GM20000 (cell line): Measurements from ENCODE around the gene PIP4K2A.
A peak's percentile ranks its signal among the peaks of the same experiment; 100 is the strongest.

ENCODE experiments used
- DNase-seq: peaks from one replicate; pipeline ENCODE4 v3.0.0; 2012; ENCODE audit warnings: low spot score
- TF ChIP-seq, protein P1 (sequence below): IDR thresholded peaks from 2 replicates; pipeline ENCODE4 v1.5.1; 2012; ENCODE audit warnings: mild to moderate bottlenecking, control low read depth; ENCODE audit errors: extremely low read depth, missing control alignments

Gene PIP4K2A

DNA sequence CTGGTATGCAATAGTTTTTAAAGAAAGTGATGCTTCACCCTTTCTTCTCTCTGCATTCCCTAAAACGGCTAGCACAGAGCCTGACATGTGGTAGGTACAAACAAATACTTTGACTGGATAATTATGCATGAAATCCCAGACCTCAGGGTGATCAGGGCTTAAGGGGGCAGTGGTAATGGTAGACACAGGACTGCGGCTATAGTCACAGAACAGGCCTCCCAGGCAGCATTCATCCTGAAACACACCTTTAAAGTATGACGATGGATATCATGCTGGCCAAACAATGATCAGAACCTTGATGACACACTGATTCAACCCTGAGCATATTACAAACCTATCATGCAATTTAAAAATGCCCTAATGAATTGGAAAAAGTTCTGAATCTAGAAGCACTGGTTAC lies 110.8 kb downstream of the PIP4K2A start:
- TF ChIP-seq, protein P1, sequence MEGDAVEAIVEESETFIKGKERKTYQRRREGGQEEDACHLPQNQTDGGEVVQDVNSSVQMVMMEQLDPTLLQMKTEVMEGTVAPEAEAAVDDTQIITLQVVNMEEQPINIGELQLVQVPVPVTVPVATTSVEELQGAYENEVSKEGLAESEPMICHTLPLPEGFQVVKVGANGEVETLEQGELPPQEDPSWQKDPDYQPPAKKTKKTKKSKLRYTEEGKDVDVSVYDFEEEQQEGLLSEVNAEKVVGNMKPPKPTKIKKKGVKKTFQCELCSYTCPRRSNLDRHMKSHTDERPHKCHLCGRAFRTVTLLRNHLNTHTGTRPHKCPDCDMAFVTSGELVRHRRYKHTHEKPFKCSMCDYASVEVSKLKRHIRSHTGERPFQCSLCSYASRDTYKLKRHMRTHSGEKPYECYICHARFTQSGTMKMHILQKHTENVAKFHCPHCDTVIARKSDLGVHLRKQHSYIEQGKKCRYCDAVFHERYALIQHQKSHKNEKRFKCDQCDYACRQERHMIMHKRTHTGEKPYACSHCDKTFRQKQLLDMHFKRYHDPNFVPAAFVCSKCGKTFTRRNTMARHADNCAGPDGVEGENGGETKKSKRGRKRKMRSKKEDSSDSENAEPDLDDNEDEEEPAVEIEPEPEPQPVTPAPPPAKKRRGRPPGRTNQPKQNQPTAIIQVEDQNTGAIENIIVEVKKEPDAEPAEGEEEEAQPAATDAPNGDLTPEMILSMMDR = no peak
- DNase-seq = no peak

GRCh38 chr10:22601618-22602017 lies 112.8 kb downstream of the PIP4K2A start:
- DNase-seq = no peak
- TF ChIP-seq, protein P1 = no peak

GRCh38 chr10:22599636-22600228 lies 114.6 kb downstream of the PIP4K2A start:
- no peak for DNase-seq
- TF ChIP-seq, protein P1 = no peak

GRCh38 chr10:22599048-22599561 lies 115.3 kb downstream of the PIP4K2A start:
- DNase-seq = no peak
- TF ChIP-seq, protein P1 = no peak

DNA sequence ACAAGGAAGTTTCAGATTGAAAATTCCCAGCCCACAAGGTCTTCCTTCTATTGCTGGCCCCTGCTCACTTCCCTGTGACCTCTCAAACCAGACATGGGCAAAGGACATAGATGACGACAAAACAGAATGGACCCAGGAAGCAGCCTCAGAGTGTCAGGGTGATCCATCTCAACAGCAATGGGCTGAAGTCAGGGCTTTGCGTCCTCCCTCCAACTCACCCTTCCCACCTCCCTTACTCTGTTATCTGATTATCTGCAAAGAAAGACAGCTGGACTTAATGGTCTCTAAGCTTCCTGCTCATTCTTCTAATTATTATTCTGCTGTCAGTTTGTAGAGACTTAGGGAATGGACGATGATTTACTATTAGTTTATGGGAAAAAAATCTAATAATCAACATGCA lies 115.9 kb downstream of the PIP4K2A start:
- TF ChIP-seq, protein P1 = no peak
- no peak for DNase-seq

DNA sequence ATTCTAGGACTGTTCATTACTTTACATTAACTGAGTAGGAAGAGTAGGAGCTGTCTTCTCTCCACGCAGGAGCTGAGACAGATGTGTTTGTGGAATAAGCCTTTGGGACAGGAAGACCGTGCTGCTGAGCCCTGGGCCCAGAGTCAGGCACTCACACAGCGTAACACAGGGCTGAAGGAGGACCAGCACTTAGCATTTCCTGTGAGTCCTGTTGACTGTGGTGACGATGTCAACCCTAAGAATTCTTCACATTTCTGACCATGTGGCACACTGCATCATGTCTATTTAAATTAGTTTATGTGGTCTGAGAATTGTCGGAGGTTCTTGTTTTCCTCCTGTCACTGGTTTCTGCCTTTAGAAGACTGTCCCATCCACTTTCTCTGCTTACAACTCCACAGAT lies 117.2 kb downstream of the PIP4K2A start:
- TF ChIP-seq, protein P1 = no peak
- peak; percentile 26 for DNase-seq

- TF ChIP-seq, protein P1 = no peak
- no peak for DNase-seq
Observed at GRCh38 chr10:22593636-22594198, 120.7 kb downstream of the PIP4K2A start.
